ENCODE results near the gene HDGFL2.
A peak's percentile ranks its signal among the peaks of the same experiment; 100 is the strongest.

HDGFL2 gene

DNA sequence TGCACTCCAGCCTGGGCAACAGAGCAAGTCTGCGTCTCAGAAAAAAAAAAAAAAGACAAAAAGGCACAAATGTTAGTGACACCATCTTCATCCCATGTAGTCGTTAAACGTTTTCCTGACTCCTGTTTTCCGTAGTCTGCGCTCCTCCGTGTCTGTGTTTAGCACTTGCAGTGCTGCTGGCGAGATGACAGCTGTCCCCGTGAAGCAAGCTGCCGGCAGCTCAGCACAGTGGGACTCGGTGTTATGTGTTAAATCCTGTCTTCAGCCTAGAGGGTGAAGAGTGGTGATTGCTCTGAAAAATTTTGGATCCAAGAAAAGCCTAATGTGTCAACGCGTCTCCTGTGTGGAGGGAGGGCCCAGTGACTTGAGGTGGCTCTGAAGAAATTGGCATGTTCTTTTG is 32.9 kb upstream of the HDGFL2 start:
- H3K9me3 Mint-ChIP-seq: no peaks in the 10 kb centered on the region
- peaks cover 48% of the 10 kb centered on the region for H3K36me3 Mint-ChIP-seq (ENCODE audit: low read depth)

DNA sequence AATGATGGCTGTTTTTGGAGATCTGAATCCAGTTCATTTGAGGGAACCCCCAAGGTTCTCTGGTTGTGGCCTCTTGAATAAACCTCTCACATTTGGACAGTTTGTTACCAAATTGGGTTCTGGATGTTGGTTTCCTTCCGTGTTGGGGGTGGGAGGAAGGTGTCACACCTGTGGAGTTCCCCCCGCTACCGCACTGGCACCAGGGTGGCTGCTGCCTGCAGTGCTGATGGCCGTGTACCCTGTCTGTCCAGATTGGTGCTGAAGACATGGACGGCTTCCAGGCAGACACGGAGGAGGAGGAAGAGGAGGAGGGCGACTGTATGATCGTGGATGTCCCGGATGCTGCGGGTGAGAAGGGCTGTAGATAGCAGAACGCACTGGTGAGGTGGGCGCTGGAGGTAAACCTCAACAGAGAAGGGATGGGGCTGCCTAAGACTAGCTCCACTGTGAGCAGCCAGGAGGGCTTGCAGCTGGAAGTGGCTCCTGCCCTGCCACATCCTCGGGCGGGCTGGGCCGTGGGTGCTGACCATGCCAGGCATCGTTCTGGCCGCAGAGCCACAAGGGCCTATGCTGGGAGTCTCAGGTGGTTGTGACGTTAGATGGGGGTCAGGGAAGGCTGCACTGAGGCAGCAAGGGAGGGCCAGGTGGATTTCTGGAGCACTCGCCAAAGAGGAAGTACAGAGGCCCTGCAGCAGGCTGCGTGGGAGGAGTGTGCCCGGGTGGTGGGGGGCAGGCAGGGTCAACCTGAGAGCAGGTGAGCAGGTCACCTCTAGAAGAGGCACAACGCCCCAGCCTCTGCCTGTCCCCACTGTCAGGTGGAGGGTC is 29.9 kb upstream of the HDGFL2 start:
- H3K36me3 Mint-ChIP-seq (ENCODE audit: low read depth): peaks cover 62% of the 10 kb centered on the region
- no peak overlapping the region for H3K4me3 Mint-ChIP-seq
- H3K27me3 Mint-ChIP-seq: no peaks in the 10 kb centered on the region
- no peaks in the 10 kb centered on the region for H3K9me3 Mint-ChIP-seq
- H3K27ac Mint-ChIP-seq: peak overlapping the region; percentile 59
- peaks cover 12% of the 10 kb centered on the region for H3K4me1 Mint-ChIP-seq (ENCODE audit: low read depth)
- intact Hi-C loops (cut with micrococcal nuclease): no loop called here

More for the DNA sequence above, 32.9 kb upstream of the HDGFL2 start:
- H3K27me3 Mint-ChIP-seq: no peaks in the 10 kb centered on the region
- peaks cover 12% of the 10 kb centered on the region for H3K4me1 Mint-ChIP-seq (ENCODE audit: low read depth)
- no peak overlapping the region for H3K27ac Mint-ChIP-seq
- intact Hi-C loops (cut with micrococcal nuclease): no loop called here
- H3K4me3 Mint-ChIP-seq: no peak overlapping the region

DNA sequence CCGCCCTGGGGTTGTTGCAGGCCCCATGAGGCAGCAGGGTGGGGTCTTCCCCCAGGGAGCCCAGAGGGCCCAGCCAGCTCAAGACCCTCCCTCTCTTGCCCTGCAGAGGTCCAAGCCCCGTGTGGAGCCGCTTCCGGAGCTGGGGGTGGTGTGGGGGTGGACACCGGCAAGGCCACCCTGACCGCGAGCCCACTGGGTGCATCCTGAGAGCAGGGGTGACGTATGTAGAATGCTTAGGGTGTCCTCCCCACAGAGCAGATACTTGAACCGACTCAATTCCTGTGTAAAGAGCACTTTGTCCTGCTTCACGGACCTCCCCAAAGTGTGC is 29.3 kb upstream of the HDGFL2 start:
- Mint-ChIP-seq H3K36me3 (ENCODE audit: low read depth) (peaks cover 68% of the 10 kb centered on the region), H3K4me3 (no peak overlapping the region), H3K4me1 (ENCODE audit: low read depth) (peaks cover 12% of the 10 kb centered on the region), H3K9me3 (no peaks in the 10 kb centered on the region), H3K27me3 (no peaks in the 10 kb centered on the region), H3K27ac (no peak overlapping the region)
- intact Hi-C loops (cut with micrococcal nuclease): no loop called here

DNA sequence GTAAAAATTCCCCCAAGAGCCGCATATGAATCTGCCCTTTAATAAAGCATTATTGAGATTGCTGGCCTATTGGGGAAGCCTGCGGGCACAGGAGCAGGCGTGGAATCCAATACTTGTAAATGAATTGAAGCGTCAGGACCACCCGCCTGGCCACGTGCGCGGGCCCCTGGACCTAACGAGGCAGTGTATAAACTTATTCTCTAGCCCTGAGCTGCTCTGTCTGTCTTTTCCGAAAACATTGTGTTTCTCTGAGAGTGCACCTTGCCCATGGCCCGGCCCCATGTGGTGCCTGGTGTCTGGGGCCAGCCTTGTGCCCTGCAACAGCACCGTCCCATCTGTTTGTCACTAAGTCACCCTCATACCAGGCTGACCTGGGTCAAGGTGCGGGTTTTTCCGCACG is 28.9 kb upstream of the HDGFL2 start:
- peaks cover 72% of the 10 kb centered on the region for H3K36me3 Mint-ChIP-seq (ENCODE audit: low read depth)
- H3K4me3 Mint-ChIP-seq: no peak overlapping the region
- no peaks in the 10 kb centered on the region for H3K9me3 Mint-ChIP-seq
- no peaks in the 10 kb centered on the region for H3K27me3 Mint-ChIP-seq
- no peak overlapping the region for H3K27ac Mint-ChIP-seq
- H3K4me1 Mint-ChIP-seq (ENCODE audit: low read depth): peaks cover 12% of the 10 kb centered on the region
- intact Hi-C loops (cut with micrococcal nuclease): no loop called here

DNA sequence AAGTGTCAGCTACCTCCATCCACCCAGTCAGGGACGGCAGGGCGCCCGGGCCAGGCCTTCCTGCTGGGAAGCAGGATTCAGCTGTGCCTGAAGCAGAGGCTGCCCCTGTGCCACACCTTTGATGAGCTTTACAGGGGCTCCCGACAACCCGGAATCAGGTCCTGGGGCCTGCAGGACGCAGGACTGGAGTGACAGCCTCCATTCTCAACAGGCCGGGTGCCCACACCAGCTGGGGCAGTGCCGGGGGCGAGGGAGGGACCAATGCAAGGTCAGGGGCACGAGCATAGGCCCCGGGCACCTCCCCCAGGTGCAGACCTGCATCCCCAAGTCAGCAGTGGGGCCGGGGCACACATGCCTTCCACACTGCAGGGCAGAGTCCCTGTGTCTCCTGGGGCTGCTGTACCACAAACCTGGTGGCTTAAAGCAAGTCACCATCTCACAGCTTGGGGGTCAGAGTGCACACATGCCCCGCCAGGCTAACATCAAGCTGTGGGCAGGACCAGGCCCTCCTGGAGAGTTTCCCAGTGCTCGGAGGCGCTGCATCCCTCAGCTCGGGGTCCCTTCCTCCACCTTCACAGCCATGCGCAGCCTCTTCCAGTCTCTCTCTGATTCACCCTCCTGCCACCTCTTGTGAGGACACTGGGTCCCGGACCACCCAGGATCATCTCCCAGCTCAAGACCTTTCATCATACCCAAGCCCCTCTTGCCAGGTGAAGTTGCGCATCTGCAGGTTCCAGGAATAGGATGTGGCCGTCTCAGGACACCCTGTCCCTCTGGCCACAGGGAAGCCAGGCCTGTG is 27.9 kb upstream of the HDGFL2 start:
- Mint-ChIP-seq H3K9me3 (no peaks in the 10 kb centered on the region), H3K4me3 (no peak overlapping the region), H3K36me3 (ENCODE audit: low read depth) (peaks cover 79% of the 10 kb centered on the region), H3K27me3 (no peaks in the 10 kb centered on the region), H3K27ac (no peak overlapping the region), H3K4me1 (ENCODE audit: low read depth) (peaks cover 12% of the 10 kb centered on the region)
- intact Hi-C loops (cut with micrococcal nuclease): no loop called here

DNA sequence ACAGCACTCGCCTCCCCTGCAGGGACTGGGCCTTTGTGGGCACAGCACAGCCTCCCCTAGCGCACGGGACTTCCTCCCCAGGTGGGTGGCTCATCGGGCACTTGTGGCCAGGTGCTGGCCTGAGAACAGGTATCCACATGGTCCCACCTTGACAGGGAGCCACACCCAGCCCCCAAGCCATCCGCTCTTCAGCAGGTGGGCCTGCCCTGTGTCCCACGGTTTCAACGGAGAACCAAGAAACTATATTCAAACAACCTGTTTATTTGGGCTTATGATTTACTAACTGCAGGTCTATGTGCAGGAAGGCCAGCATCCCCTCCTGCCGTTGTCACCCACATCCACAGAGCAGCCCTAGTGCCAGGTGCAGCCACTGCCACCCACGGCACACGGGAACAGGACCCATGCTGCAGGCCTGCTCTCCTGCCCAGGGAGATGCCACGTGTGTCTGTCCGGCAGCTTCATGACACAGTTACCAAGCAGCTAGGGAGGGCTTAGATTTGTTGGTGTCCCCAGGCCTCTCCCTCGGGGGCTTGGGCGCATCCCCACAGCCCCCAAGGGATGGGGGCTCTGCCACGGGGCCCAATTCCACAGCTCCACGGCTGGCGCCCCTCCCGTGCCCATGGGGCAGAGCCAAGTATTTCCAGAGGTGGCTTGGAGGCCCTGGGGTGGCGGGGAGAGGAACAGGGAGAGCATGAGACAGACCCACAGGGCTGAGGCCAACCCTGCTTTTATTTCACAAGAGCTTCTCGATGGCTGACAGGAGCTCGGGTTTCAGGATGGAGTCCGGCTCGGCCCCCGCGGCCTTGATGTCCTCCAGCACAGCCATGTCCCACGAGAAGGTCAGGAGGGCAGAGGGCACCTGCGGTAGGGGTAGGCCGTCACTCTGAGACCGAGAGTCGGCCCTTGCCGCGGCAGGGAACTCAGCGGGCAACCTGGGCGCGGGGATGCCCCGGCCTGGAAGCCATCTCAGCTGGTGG is 27.0 kb upstream of the HDGFL2 start:
- no peak overlapping the region for H3K4me3 Mint-ChIP-seq
- peaks cover 79% of the 10 kb centered on the region for H3K36me3 Mint-ChIP-seq (ENCODE audit: low read depth)
- H3K27me3 Mint-ChIP-seq: no peaks in the 10 kb centered on the region
- peaks cover 12% of the 10 kb centered on the region for H3K4me1 Mint-ChIP-seq (ENCODE audit: low read depth)
- H3K9me3 Mint-ChIP-seq: no peaks in the 10 kb centered on the region
- intact Hi-C loops (cut with micrococcal nuclease): no loop called here
- no peak overlapping the region for H3K27ac Mint-ChIP-seq

DNA sequence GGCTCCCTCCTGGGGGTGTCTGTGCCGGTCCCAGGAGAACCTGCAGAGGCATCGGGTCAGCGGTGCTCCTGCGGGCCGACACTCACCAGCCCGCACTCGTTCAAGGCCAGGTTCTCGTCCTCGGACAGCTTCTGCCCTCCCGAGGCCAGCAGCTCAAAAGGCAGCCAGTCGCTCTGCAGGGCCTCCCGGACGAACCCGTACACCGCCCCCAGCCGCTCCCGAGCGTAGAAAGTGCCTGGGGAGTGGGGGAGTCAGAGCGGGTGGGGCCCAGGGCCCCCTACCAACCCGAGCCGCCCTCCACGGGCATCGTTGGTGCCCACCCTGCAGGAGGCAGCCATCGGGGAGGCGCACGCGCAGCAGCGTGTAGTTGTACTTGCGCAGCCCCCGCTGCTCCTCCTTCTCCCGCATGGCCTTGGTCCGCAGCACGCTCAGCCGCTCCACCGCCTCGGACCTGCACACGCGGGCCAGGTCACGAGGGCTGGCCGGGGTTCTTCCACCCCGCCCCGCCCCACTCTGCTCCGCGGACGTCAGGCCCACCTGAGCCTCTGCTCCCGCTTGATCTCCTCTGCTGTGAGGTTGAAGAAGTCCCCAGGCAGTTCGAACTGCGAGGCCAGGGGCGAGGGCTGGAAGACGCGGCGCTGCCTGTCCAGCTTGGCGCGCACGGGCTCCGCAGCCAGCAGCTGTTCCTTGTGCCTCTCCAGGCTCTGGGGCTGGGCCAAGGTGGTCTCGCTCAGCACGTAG is 26.0 kb upstream of the HDGFL2 start:
- no peaks in the 10 kb centered on the region for H3K9me3 Mint-ChIP-seq
- H3K27ac Mint-ChIP-seq: no peak overlapping the region
- H3K27me3 Mint-ChIP-seq: no peaks in the 10 kb centered on the region
- no peak overlapping the region for H3K4me3 Mint-ChIP-seq
- peaks cover 87% of the 10 kb centered on the region for H3K36me3 Mint-ChIP-seq (ENCODE audit: low read depth)
- peaks cover 12% of the 10 kb centered on the region for H3K4me1 Mint-ChIP-seq (ENCODE audit: low read depth)
- intact Hi-C loops (cut with micrococcal nuclease): no loop called here

DNA sequence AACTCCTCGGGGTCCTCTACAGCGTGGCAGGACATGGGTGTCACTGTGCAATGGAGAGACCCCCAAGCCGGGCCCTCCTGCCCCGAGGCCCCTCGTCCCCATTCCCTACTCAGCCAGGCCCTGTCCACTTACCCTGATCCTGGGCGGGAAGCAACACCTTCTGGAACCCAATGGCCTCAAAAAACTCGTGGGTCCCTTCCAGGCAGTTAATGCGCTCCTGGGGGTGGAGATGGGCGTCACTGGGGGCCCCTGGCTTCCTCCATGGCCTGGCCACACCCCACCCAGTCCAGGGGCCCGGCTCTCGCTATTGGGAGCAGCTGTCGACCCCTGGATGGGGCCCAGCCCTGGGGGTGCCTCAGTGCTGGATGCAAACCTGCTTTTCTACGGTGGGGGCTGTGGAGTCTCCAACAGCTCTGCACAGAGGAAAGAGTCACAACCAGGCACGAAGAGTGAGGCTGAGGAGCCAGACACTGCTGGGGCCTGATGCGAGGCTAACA is 25.3 kb upstream of the HDGFL2 start:
- no peaks in the 10 kb centered on the region for H3K9me3 Mint-ChIP-seq
- no peak overlapping the region for H3K27ac Mint-ChIP-seq
- H3K4me3 Mint-ChIP-seq: no peak overlapping the region
- no peaks in the 10 kb centered on the region for H3K27me3 Mint-ChIP-seq
- peaks cover 12% of the 10 kb centered on the region for H3K4me1 Mint-ChIP-seq (ENCODE audit: low read depth)
- H3K36me3 Mint-ChIP-seq (ENCODE audit: low read depth): peaks cover 93% of the 10 kb centered on the region
- intact Hi-C loops (cut with micrococcal nuclease): no loop called here

DNA sequence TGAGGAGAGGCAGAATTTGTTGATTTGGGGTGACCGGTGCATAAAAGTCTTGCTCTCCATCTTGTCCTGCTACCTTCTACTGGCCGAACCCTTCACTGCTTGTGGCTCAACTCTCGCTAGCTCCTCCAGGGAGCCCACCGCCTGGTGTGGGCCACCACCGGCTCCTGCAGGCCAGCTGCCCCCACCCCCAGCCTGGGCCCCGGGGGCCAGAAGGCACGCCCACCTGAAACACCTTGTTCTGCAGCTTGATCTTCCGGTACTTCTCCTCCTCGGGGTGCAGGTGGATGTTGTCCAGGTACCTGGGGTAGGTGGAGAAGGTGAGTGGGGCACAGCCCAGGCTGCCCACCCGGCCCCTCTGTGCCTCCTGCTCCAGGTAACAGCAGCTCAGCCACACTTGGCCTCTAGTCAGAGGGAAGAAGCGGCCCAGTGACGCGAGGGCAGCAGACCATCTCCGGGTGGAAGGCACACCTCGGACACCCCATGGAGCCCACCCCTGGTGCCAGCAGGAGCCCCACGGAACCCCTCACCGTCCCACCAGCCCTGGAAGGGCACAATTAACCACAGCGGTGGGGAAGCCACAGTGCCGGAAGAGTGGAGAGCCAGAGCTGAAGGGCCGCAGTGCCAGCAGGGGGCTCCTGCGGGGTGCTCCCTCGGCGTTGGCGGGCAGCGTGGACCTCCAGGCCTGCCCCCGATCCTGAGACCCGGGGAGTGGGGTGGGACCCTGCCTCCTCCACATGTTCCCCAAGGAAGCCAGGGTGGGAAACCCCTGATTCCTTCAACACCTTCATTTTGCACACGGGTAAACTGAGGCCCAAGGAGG is 24.6 kb upstream of the HDGFL2 start:
- peaks cover 95% of the 10 kb centered on the region for H3K36me3 Mint-ChIP-seq (ENCODE audit: low read depth)
- H3K27ac Mint-ChIP-seq: no peak overlapping the region
- no peaks in the 10 kb centered on the region for H3K9me3 Mint-ChIP-seq
- no peaks in the 10 kb centered on the region for H3K27me3 Mint-ChIP-seq
- intact Hi-C loops (cut with micrococcal nuclease): no loop called here
- peaks cover 11% of the 10 kb centered on the region for H3K4me1 Mint-ChIP-seq (ENCODE audit: low read depth)
- no peak overlapping the region for H3K4me3 Mint-ChIP-seq

DNA sequence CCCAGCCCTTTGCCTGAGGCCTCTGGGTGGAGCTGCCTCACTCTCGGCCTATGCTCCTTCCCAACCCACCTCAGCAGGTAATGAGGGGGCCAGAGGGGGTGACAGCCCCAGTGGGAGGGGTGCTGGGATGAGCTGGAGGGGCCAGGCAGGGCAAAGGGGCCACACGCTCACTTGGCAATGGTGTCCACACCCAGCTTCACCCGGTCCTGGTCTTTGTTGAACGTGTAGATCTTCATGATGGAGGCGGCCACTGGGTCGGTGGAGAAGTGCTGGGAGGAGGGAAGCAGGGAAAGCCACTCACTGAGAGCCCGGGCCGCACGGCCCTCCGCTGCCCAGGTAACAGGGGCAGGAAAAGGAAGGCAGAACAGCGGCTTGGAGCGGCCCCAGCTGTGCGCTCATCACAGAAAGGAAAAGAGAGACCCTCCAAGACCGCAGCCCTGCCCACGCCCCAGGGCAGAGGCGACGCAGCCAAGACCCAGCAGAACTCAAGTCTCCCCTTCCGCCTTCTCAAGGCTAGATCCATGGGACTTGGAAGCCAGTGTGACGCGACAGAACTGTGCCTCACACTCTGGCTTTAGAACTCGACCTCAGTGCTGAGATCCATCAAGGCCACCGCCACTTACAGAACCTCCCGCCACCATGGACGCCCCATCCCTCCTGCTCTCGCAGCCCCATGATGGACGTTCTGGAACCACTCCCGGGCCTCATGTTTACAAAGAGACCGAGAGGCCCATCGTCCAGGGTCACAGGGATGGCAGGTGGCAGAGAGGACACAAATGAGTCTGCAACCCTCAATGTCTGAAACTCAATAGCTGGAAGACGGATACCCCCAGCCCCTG is 23.7 kb upstream of the HDGFL2 start:
- Mint-ChIP-seq H3K4me1 (ENCODE audit: low read depth) (peaks cover 14% of the 10 kb centered on the region), H3K36me3 (ENCODE audit: low read depth) (peaks cover 100% of the 10 kb centered on the region), H3K27me3 (no peaks in the 10 kb centered on the region), H3K27ac (no peak overlapping the region), H3K4me3 (no peak overlapping the region), H3K9me3 (no peaks in the 10 kb centered on the region)
- intact Hi-C loops (cut with micrococcal nuclease): no loop called here

DNA sequence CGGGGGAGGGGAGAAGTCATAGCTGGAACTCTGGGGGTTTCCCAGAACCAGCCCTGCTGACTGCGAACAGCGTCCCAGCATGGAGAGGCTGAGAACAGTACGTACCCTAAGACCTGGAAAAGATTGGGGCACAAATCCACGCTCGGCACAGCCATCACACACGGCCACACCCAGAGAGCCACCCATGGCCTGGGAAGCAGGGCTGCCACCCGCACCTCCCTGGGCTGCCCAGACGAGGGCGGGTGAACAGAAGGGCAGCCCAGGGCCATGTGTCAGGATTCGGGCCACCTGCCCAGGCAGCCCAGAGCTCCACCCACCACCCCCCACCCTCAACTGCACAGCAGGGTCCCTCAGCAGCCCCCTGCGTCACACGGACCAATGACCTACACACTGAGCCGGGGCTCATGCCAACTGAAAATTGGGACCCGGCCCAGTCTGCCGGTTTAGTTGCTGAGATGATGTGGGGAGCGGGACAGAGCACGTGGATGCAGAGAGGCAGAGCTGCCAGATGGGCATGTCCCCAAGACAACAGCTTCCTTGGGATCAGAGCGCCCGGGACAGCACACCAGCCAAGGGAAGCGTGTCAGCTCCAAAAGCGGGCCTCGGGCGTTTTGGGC is 23.0 kb upstream of the HDGFL2 start:
- H3K4me3 Mint-ChIP-seq: no peak overlapping the region
- peaks cover 100% of the 10 kb centered on the region for H3K36me3 Mint-ChIP-seq (ENCODE audit: low read depth)
- H3K27me3 Mint-ChIP-seq: no peaks in the 10 kb centered on the region
- no peaks in the 10 kb centered on the region for H3K9me3 Mint-ChIP-seq
- H3K4me1 Mint-ChIP-seq (ENCODE audit: low read depth): peaks cover 22% of the 10 kb centered on the region
- H3K27ac Mint-ChIP-seq: no peak overlapping the region
- intact Hi-C loops (cut with micrococcal nuclease): no loop called here

DNA sequence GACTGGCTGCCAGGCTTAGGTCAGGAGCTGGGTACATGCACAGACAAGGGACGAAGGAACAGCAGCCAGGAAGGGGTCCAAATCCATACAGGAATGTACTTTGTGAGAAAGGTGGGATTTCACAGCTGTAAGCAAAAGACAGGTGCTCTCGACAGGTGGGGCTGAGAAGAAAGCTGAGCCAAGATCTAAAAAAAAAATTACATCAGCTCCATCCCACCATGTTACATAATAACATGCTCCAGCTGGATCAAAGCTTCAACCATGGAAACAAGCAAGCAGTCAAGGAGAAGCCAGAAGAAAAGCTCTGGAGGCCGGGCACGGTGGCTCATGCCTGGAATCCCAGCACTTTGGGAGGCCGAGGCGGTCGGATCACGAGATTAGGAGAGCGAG is 22.5 kb upstream of the HDGFL2 start:
- intact Hi-C loops (cut with micrococcal nuclease): no loop called here
- H3K36me3 Mint-ChIP-seq (ENCODE audit: low read depth): peaks cover 100% of the 10 kb centered on the region

More for the DNA sequence above, 22.5 kb upstream of the HDGFL2 start:
- peaks cover 25% of the 10 kb centered on the region for H3K4me1 Mint-ChIP-seq (ENCODE audit: low read depth)
- H3K27me3 Mint-ChIP-seq: no peaks in the 10 kb centered on the region
- no peak overlapping the region for H3K4me3 Mint-ChIP-seq
- H3K27ac Mint-ChIP-seq: no peak overlapping the region
- no peaks in the 10 kb centered on the region for H3K9me3 Mint-ChIP-seq

Data from dendritic cell treated with granulocyte-macrophage colony-stimulating factor and Interleukin-4, amounts not matched to agents 40 ng/mL and 50 ng/mL, for 4 days (primary cell).